G401.6 (cell line): Measurements from ENCODE around the gene BHLHA9.
"Not testable (repeated sequence)": the region's sequence is repeated elsewhere in the genome, so short reads cannot be mapped to it uniquely, and the experiment has no call there.

Experiments
- FAIRE-seq: peaks from 2 replicates; lab custom pipeline; 2012; peaks lifted over from hg19 to GRCh38; lab: Jason Lieb, UNC

BHLHA9 gene

GRCh38 chr17:1270210-1271029 is at the start of gene BHLHA9:
TSS of gene BHLHA9 (plus strand) at chr17:1270444. CDS start at chr17:1270564, 120 bp downstream.
- no peak for FAIRE-seq

- FAIRE-seq = no peak
Measured at GRCh38 chr17:1221209-1221608, 49.0 kb upstream of the BHLHA9 start.

- no peak for FAIRE-seq
Measured at GRCh38 chr17:1222321-1222720, 47.9 kb upstream of the BHLHA9 start.

- FAIRE-seq = no peak
Measured at GRCh38 chr17:1223662-1224061, 46.6 kb upstream of the BHLHA9 start.

- no peak for FAIRE-seq
Measured at GRCh38 chr17:1224330-1224729, 45.9 kb upstream of the BHLHA9 start.

GRCh38 chr17:1226308-1226707 is 43.9 kb upstream of the BHLHA9 start:
- no peak for FAIRE-seq

GRCh38 chr17:1227365-1227764 is 42.9 kb upstream of the BHLHA9 start:
- FAIRE-seq = no peak

- FAIRE-seq = peak; percentile 8
Measured at GRCh38 chr17:1227917-1228780, 42.1 kb upstream of the BHLHA9 start.

GRCh38 chr17:1228781-1229348 is 41.4 kb upstream of the BHLHA9 start:
- no peak for FAIRE-seq

- FAIRE-seq = no peak
Measured at GRCh38 chr17:1229349-1229899, 40.8 kb upstream of the BHLHA9 start.

- FAIRE-seq = no peak
Measured at GRCh38 chr17:1229900-1230501, 40.2 kb upstream of the BHLHA9 start.

GRCh38 chr17:1231456-1231855 is 38.8 kb upstream of the BHLHA9 start:
- no peak for FAIRE-seq

GRCh38 chr17:1232331-1232730 is 37.9 kb upstream of the BHLHA9 start:
- no peak for FAIRE-seq

- no peak for FAIRE-seq
Measured at GRCh38 chr17:1232786-1233185, 37.5 kb upstream of the BHLHA9 start.

- no peak for FAIRE-seq
Measured at GRCh38 chr17:1234455-1234854, 35.8 kb upstream of the BHLHA9 start.

- FAIRE-seq = no peak
Measured at GRCh38 chr17:1237471-1237870, 32.8 kb upstream of the BHLHA9 start.

GRCh38 chr17:1239210-1239609 is 31.0 kb upstream of the BHLHA9 start:
- no peak for FAIRE-seq

GRCh38 chr17:1240426-1240825 is 29.8 kb upstream of the BHLHA9 start:
- not testable (repeated sequence) for FAIRE-seq

- no peak for FAIRE-seq
Measured at GRCh38 chr17:1241929-1242328, 28.3 kb upstream of the BHLHA9 start.

- no peak for FAIRE-seq
Measured at GRCh38 chr17:1244606-1245012, 25.6 kb upstream of the BHLHA9 start.

GRCh38 chr17:1251866-1252608 is 18.2 kb upstream of the BHLHA9 start:
- no peak for FAIRE-seq

- no peak for FAIRE-seq
Measured at GRCh38 chr17:1255041-1255440, 15.2 kb upstream of the BHLHA9 start.
